Mucosa of descending colon (tissue), 3 donors: ENCODE measurements around the gene MEI1. TPM values are rescaled to one million over a fixed set of nuclear protein-coding genes. Genes with fewer than 3 reads are reported as not detected.
"Not testable (repeated sequence)": the region's sequence is repeated elsewhere in the genome, so short reads cannot be mapped to it uniquely, and the experiment has no call there.

ENCODE experiments used
- ATAC-seq: fragments of 200-7000 bp; cut with Tn5 transposase; one replicate; pipeline ENCODE4 v1.9.1; 2020; ENCODE audit warnings: mild to moderate bottlenecking, moderate library complexity
- DNase-seq, 3 donors: peaks; one replicate each; pipeline ENCODE4 v3.0.0-alpha.2; 2020
- H3K36me3 ChIP-seq: fragments of 200-600 bp; one replicate; pipeline ENCODE4 v1.8.0; 2021; ENCODE audit warnings: low read depth, mild to moderate bottlenecking
- H3K4me1 ChIP-seq: fragments of 200-600 bp; one replicate; pipeline ENCODE4 v1.8.0; 2021; ENCODE audit warnings: low read depth, mild to moderate bottlenecking
- H3K4me3 ChIP-seq: fragments of 200-600 bp; one replicate; pipeline ENCODE4 v1.8.0; 2021; ENCODE audit warnings: mild to moderate bottlenecking
- H3K9me3 ChIP-seq: fragments of 200-600 bp; one replicate; pipeline ENCODE4 v1.8.0; 2021; ENCODE audit warnings: mild to moderate bottlenecking
- intact Hi-C, 2 donors: fragments of 100-400 bp; cut with DNase I in 1 of 2; cut with micrococcal nuclease in 1 of 2; formaldehyde crosslinking; loops; one replicate each; pipeline versions ENCODE4 v1.11.0 to v1.11.1; 2022; cut with DNase I, micrococcal nuclease
- total RNA-seq, 3 donors: library from RNA; stranded (reverse); fragmentation: NEBNext Ultra II Directional in 2 of 3; extraction: Animal tissue kit (Norgen Biotek cat#: 25700) in 2 of 3; gene quantifications; one replicate each; pipeline versions ENCODE4 v1.2.1 to v1.2.4, GENCODE V29; 2021 to 2023
- TF ChIP-seq, protein P1 (sequence below): fragments of 200-600 bp; IDR thresholded peaks from one replicate; pipeline ENCODE4 v1.8.0; 2022; ENCODE audit warnings: antibody characterized with exemption, mild to moderate bottlenecking
- donor health status: DM: no; HTN: no; CAD: no; lungs with moderate emphysema.
- donor health status: DM: no; HTN: no; CAD: no.
- donor health status: DM: no; HTN: yes; CAD: no.

MEI1 gene
- total RNA-seq, 3 donors from 2014 or later = 1.4 to 6.4 (median 1.8) TPM

DNA sequence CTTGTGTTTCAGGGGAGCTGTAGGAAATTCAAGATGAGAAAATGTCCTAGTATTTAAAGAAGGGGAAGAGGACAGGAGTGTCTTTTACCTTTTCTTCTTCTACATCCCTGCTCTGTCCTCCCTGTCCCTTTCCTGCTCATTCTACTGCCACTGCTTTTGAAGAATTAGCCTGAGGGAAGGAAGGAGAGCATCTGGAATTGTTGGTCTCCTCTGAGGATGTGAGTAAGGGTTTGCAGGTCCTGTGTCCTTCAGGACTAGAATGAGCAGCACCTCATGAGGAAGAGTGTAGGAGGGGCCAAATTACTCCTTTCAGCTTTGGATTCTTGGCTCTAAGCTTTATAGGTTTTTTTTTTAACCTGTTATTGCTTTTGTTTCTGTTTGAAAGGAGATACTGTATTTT lies 34.8 kb upstream of the MEI1 start:
- TF ChIP-seq, protein P1, sequence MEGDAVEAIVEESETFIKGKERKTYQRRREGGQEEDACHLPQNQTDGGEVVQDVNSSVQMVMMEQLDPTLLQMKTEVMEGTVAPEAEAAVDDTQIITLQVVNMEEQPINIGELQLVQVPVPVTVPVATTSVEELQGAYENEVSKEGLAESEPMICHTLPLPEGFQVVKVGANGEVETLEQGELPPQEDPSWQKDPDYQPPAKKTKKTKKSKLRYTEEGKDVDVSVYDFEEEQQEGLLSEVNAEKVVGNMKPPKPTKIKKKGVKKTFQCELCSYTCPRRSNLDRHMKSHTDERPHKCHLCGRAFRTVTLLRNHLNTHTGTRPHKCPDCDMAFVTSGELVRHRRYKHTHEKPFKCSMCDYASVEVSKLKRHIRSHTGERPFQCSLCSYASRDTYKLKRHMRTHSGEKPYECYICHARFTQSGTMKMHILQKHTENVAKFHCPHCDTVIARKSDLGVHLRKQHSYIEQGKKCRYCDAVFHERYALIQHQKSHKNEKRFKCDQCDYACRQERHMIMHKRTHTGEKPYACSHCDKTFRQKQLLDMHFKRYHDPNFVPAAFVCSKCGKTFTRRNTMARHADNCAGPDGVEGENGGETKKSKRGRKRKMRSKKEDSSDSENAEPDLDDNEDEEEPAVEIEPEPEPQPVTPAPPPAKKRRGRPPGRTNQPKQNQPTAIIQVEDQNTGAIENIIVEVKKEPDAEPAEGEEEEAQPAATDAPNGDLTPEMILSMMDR = no peak
- Histone ChIP-seq H3K4me1 (no peaks in the 10 kb centered on the region), H3K36me3 (no peaks in the 10 kb centered on the region), H3K9me3 (no peaks in the 10 kb centered on the region), H3K4me3 (no peak overlapping the region)
- intact Hi-C loops = no loop called here
- ATAC-seq (no peak), DNase-seq (no peak)

DNA sequence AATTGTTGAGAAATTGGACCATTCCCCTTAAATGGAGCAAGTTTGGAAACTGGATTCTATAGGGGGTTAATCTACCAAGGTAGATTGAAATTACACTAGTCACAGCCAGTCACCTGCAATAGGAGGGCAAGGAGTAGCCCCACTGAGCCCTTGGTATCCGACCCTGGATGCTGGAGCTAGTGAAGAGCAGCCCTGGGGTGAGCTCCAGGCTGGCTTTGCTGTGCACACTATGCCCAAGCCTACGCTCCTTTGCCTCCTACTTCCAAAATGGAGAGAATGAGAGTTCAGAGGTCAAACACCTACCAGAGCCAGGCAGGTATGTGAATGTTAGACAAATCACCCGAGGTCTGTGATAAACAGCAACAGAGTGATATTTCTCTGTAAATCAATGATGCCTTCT lies 34.4 kb upstream of the MEI1 start:
- H3K4me1 ChIP-seq = no peaks in the 10 kb centered on the region
- no peak overlapping the region for H3K4me3 ChIP-seq
- H3K36me3 ChIP-seq = no peaks in the 10 kb centered on the region
- ATAC-seq = no peak
- DNase-seq = no peak
- TF ChIP-seq, protein P1 = no peak
- H3K9me3 ChIP-seq = no peaks in the 10 kb centered on the region
- intact Hi-C loops = no loop called here

DNA sequence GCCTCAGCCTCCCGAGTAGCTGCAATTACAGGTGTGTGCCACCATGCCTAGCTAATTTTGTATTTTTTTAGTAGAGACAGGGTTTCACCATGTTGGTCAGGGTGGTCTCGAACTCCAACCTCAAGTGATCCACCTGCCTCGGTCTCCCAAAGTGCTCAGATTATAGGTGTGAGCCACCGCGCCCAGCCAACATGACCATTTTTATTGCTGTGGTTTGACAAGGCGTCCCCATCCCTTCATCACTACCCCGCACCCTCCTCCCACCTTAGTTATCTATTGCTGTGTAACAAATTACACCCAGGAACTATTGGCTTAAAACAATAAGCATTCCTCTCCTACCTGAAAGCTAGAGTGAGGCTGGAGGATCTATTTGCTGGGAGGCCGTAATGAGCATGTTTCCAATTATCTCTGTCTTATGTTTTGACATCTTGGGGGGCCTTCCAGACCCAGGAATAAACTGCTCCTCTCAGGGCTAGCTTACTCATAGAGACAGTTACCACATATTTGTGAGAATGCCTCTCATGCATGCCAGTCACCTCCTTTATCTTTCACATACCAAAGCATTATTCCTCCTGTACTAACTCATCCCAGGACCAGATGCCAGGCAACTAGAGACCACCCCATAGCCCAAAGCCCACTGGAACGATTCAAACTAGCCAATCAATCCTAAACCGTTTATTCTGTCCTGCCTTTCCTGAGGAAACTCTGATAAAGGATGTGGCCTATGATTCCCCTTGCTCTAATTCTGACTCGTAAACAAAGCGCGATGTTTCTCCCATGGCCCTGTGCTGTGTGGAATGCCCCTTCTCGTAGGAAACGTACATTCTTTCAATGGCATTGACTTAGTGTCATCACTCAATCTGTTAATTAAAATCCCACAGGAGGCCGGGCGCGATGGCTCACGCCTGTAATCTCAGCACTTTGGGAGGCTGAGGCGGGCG lies 30.1 kb upstream of the MEI1 start:
- Histone ChIP-seq H3K36me3 (no peaks in the 10 kb centered on the region), H3K4me3 (no peak overlapping the region), H3K4me1 (no peaks in the 10 kb centered on the region), H3K9me3 (no peaks in the 10 kb centered on the region)
- DNase-seq = peak in 1 of 3 donors; percentile 25
- TF ChIP-seq, protein P1 = no peak
- intact Hi-C loops = no loop called here
- ATAC-seq = no peak

DNA sequence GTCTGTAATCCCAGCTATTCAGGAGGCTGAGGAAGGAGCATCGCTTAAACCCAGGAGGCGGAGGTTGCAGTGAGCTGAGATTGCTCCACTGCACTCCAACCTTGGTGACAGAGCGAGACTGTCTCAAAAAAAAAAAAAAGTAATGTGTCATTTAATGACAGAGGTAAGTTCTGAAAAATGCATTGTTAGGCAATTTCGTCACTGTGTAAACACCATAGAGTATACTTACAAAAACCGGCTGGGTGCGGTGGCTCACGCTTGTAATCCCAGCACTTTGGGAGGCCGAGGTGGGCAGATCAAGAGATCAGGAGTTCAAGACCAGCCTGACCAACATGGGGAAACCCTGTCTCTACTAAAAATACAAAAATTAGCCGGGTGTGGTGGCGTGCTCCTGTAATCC lies 27.2 kb upstream of the MEI1 start:
- not testable (repeated sequence) for H3K9me3 ChIP-seq

DNA sequence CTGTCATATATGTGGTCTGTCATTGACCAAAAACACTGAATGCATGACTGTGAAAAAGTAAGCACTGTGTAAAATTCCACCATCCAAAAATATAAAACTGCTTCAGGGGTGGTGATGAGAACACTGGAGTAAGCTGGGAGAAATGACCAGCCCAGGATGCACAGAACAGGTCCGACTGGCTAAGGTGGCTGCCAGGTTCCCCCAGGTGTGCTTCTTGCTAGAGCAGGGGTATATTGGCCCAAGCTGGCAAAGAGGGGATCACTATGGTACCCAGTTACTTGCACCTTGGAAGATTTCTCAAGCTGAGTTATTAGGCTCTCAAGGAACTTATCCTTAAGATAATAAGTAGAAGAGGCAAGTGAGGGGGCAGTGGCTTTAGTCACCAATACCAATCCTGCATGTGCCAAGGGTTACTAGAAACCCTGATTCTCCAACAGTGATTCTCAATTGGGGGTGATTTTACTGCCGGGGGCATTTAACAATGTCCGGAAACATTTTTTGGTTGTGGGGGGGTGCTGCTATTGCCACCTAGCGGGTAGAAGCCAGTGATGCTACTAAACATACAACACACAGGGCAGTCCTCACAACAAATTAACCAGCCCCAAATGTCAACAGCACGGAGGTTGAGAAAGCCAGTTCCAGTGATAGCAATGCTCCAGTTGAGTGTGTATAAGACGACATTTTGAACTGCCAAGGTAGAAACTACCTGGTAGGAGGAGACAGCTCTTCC lies 26.4 kb upstream of the MEI1 start:
- ATAC-seq (peak; percentile 34), DNase-seq (no peak)
- Histone ChIP-seq H3K4me3 (no peak overlapping the region), H3K4me1 (no peaks in the 10 kb centered on the region), H3K36me3 (no peaks in the 10 kb centered on the region), H3K9me3 (no peaks in the 10 kb centered on the region)
- intact Hi-C loops = no loop called here
- TF ChIP-seq, protein P1 = no peak

More for the DNA sequence above, 27.2 kb upstream of the MEI1 start:
- H3K4me1 ChIP-seq, H3K4me3 ChIP-seq, DNase-seq, H3K36me3 ChIP-seq, intact Hi-C loops: not testable (repeated sequence)
- ATAC-seq = peak; percentile 70

DNA sequence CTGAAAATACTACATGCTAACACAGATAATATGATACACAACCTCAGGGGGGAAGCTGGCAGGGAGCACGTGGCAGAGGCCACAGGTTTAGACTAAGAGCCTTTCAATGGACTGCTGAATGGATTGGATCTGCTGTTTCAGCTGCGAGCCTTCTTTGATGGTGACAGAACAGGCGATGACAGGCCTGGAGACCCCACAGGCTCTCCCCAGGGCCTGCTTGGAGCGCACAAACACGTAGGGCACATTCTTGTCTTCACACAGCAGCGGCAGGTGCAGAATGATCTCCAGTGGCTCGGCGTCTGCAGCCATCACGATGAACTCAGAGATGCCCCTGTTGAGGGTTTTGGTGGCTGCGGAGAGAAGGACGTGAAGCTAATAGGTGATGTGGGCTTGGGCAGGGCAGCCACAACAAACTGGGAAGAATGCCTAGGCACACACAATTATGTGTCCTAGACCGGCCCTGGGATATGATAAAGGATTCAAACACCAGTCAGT lies 24.4 kb upstream of the MEI1 start:
- no peak for ATAC-seq
- intact Hi-C loops = no loop called here

More for the DNA sequence above, 24.4 kb upstream of the MEI1 start:
- no peak for DNase-seq
- H3K4me1 ChIP-seq = no peaks in the 10 kb centered on the region
- no peak overlapping the region for H3K4me3 ChIP-seq
- no peaks in the 10 kb centered on the region for H3K36me3 ChIP-seq
- no peaks in the 10 kb centered on the region for H3K9me3 ChIP-seq
- TF ChIP-seq, protein P1 = no peak
